Measurements from ENCODE around the gene SNAP25. TPM values are rescaled to one million over a fixed set of nuclear protein-coding genes. Genes with fewer than 3 reads are reported as not detected.

SNAP25 gene
- total and polyA plus RNA-seq, 2 experiments from 2014 or later, result 4.0 to 6.3 TPM

DNA sequence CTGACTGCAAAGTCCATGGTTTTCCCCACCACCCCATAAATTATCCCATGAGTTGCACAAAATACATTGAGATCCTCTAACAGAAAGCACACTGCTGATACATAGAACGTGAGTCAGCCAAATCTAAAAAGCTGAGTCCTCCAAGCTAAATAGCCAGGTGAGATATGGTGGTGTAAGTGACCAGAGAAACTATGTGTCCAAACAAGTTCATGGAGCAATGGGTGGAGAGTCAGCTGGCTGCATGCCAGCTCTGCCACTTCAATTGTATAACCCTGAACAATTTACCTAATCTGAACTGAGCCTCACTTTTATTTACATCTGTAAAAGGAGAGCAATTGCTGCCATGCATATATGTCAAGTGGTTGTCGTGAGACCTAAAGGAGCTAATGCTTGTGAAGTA, 9.7 kb downstream of the SNAP25 start:
- no peak for DNase-seq (ENCODE audit: low read depth in 1 of 2, low spot score in 1 of 2)
- Histone ChIP-seq H3K36me3 (no peaks in the 10 kb centered on the region), H3K4me1 (ENCODE audit: low read depth) (no peaks in the 10 kb centered on the region), H3K27me3 (no peaks in the 10 kb centered on the region), H3K27ac (no peak overlapping the region), H3K4me3 (no peak overlapping the region), H3K9me3 (ENCODE audit: low read depth) (no peaks in the 10 kb centered on the region)
- TF ChIP-seq, protein P1, sequence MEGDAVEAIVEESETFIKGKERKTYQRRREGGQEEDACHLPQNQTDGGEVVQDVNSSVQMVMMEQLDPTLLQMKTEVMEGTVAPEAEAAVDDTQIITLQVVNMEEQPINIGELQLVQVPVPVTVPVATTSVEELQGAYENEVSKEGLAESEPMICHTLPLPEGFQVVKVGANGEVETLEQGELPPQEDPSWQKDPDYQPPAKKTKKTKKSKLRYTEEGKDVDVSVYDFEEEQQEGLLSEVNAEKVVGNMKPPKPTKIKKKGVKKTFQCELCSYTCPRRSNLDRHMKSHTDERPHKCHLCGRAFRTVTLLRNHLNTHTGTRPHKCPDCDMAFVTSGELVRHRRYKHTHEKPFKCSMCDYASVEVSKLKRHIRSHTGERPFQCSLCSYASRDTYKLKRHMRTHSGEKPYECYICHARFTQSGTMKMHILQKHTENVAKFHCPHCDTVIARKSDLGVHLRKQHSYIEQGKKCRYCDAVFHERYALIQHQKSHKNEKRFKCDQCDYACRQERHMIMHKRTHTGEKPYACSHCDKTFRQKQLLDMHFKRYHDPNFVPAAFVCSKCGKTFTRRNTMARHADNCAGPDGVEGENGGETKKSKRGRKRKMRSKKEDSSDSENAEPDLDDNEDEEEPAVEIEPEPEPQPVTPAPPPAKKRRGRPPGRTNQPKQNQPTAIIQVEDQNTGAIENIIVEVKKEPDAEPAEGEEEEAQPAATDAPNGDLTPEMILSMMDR (IDR thresholded peaks at IDR 0.05; ENCODE audit: low read depth, low read length), result no peak

DNA sequence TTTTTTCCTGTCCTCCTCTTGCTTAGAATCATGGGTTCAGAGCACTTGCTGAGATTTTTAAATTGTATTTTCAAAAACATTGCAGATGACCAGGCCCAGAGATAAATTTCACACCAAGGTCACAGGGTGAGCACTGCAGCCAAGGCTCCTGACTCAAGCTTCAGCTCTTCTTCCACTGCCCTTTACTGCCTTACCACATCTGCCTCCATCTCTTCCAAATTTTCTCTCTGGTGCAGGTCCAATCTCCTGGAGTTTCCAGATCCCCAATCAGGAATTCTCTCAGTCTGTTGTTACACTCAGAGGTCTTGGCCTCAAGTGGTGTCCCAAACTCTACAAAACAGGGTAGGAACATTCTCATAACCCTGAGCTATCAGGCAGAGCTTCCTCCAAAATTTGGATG, 12.7 kb downstream of the SNAP25 start:
- H3K36me3 ChIP-seq, result no peaks in the 10 kb centered on the region
- no peaks in the 10 kb centered on the region for H3K9me3 ChIP-seq (ENCODE audit: low read depth)
- no peaks in the 10 kb centered on the region for H3K27me3 ChIP-seq
- H3K4me1 ChIP-seq (ENCODE audit: low read depth), result no peaks in the 10 kb centered on the region
- no peak overlapping the region for H3K27ac ChIP-seq
- no peak for DNase-seq (ENCODE audit: low read depth in 1 of 2, low spot score in 1 of 2)
- no peak overlapping the region for H3K4me3 ChIP-seq
- TF ChIP-seq, protein P1 (IDR thresholded peaks at IDR 0.05; ENCODE audit: low read depth, low read length), result no peak

DNA sequence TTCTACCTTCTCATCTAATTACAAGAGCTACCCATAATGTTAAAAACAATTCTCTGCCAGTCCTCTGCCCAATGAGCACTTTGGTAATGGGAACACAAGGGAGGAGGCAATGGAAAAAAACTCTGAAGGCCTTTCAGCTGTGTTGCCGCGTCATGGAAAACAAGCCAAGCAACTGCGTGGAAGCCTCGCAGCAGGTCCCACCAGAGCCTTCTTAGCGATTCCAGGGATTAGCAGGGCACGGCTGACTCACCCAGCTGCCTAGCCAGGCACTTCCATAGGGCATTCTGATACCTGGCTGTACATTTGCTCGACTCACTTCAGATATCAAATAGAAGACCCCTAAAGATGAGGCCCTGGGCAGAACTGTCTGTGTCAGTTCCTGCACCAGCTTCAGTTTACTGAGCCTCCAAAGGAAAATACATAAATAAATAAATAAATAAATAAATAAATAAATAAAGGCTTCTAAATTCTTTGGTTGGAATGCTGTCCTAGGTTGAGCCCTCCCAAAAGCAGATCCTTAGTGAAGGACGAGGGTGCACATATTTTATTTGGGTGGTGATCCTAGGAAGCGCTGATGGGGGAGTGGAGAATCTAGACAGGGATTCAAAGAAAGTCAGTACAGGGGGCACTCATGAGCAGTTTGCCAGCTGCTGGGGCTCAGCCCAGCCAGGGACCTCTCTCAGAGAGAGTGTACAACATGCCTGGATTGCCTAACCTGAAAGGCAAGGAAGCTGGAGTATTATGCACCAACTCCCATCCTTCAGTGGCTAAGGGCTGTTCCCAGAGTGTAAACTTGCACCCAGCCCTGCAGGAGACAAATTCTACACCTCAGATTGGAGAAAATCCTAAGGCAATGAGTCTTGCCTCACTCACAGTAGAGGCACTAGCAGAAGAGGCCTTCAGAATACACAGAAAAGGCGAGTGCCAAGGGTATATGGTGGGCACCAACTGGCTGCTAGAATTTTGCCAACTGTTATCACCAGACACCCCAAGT, 18.2 kb downstream of the SNAP25 start:
- no peak for DNase-seq (ENCODE audit: low read depth in 1 of 2, low spot score in 1 of 2)
- TF ChIP-seq, protein P1 (IDR thresholded peaks at IDR 0.05; ENCODE audit: low read depth, low read length), result no peak
- no peaks in the 10 kb centered on the region for H3K36me3 ChIP-seq

DNA sequence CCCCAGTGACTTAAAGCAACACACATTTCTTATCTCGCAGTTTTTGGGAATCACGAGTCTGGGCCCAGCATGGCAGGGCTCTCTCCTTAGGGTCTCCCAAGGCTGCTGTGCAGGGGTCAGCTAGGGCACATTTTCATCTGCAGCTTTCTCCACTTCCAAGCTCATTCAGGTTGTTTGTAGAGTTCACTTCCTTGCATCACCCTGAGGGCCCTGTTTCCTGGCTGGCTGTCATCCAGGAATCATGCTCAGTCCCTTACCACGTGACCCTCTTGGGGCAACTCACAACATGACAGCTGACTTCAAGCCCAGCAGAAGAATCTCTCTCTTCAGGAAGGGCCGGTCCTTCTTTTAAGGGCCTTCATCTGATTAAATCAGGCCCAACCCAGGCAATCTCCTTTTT, 21.3 kb downstream of the SNAP25 start:
- no peak overlapping the region for H3K27ac ChIP-seq
- no peaks in the 10 kb centered on the region for H3K9me3 ChIP-seq (ENCODE audit: low read depth)
- no peaks in the 10 kb centered on the region for H3K36me3 ChIP-seq
- peaks cover 5% of the 10 kb centered on the region for H3K4me1 ChIP-seq (ENCODE audit: low read depth)
- TF ChIP-seq, protein P1 (IDR thresholded peaks at IDR 0.05; ENCODE audit: low read depth, low read length), result no peak
- H3K4me3 ChIP-seq, result no peak overlapping the region
- no peaks in the 10 kb centered on the region for H3K27me3 ChIP-seq
- peak; percentile 52 to 72 for DNase-seq (ENCODE audit: low read depth in 1 of 2, low spot score in 1 of 2)

More for the DNA sequence above, 18.2 kb downstream of the SNAP25 start:
- H3K4me3 ChIP-seq, result no peak overlapping the region
- H3K4me1 ChIP-seq (ENCODE audit: low read depth), result peaks cover 5% of the 10 kb centered on the region
- no peak overlapping the region for H3K27ac ChIP-seq
- H3K27me3 ChIP-seq, result no peaks in the 10 kb centered on the region
- H3K9me3 ChIP-seq (ENCODE audit: low read depth), result no peaks in the 10 kb centered on the region

DNA sequence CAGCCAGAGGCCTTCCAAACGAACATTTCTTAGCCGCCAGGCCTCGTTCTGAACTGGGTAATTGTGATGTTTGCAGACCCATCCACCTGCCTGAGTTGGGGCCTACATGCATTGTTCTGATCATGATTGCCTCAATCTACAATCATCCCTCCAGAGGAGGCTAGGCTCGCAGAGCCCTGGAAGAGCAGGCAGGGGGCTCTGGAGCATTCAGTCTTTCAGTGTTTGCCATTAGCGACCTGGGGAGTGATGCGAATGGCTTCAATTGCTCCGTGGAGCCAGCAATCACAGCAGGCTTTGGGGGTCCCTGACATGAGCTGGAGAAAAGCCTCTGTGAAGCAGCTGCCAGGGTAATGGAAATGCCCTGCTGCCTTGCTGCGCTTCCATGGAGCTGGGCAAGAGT, 22.0 kb downstream of the SNAP25 start:
- TF ChIP-seq, protein P1 (IDR thresholded peaks at IDR 0.05; ENCODE audit: low read depth, low read length), result no peak
- Histone ChIP-seq H3K4me3 (no peak overlapping the region), H3K36me3 (no peaks in the 10 kb centered on the region), H3K27me3 (no peaks in the 10 kb centered on the region), H3K27ac (no peak overlapping the region), H3K4me1 (ENCODE audit: low read depth) (peaks cover 5% of the 10 kb centered on the region), H3K9me3 (ENCODE audit: low read depth) (no peaks in the 10 kb centered on the region)
- DNase-seq (ENCODE audit: low read depth in 1 of 2, low spot score in 1 of 2), result no peak

Data from cardiac muscle cell (in vitro differentiated cells and primary cell).